DMS 273 treated with DMSO at 0.1 percent for 48 hours (cell line): ENCODE measurements around the gene TRPM6.
"Not testable (repeated sequence)": the region's sequence is repeated elsewhere in the genome, so short reads cannot be mapped to it uniquely, and the experiment has no call there.

ENCODE experiments used
- DNase-seq: peaks from one replicate; lab custom pipeline; 2025; lab: John Stamatoyannopoulos, UW

TRPM6 gene

GRCh38 chr9:74887041-74887980 lies at the start of gene TRPM6:
TRPM6 (minus strand) TSS chr9:74887921; CDS start chr9:74887856, 65 bp downstream.
- DNase-seq = peak; percentile 57

DNA sequence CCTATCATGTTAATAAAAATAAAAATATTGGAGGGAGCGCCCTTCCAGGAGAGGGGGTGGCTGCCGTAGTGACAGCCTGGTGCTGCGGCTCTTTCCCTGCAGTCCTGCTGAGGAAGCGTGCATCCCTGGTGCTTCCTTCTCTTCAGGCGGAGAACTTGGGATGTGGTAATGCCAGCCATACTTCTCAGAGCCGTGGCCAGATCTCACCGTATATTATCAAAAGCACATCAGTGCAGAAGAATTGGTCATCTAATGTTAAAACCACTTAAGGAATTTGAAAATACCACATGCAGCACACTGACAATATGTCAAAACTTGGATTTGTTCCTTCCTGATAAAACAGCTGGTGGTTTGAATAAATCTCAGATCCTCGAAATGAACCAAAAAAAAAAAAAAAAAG lies 47.3 kb upstream of the TRPM6 start:
- DNase-seq = no peak

- no peak for DNase-seq
Measured at GRCh38 chr9:74921737-74922136, 34.0 kb upstream of the TRPM6 start.

DNA sequence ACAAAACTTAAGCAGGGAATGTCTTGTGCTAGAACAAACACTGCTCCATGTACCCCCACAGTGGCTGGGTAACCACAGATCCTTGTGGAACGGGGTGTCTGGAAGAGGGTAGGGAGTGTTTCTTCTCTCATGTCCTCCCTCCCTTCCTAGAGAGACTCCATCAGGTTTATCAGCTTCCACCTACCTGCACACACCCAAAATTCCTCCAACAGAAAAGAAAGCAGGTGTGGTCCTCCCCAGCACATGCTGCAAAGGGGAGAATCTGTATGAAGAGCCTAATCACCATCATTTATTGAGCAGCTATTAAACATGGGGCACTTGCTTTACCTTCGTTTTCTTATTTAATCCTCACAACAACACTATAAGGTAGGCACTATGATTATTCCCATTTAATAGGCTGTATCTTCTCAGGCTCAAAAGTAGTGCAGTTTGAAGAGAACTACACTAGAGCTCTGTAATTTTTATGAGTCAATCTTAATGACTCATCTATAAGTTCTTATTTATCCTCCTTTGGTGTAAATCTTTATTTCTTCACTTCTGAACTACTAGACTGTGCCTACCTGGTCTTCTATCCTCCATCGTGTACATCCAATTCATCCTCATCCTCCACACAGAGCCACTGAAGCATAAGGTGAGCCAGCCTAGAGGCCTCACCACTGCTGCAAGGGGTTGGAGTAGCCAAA lies 33.4 kb upstream of the TRPM6 start:
- no peak for DNase-seq

- no peak for DNase-seq
Measured at GRCh38 chr9:74910036-74910435, 22.3 kb upstream of the TRPM6 start.

DNA sequence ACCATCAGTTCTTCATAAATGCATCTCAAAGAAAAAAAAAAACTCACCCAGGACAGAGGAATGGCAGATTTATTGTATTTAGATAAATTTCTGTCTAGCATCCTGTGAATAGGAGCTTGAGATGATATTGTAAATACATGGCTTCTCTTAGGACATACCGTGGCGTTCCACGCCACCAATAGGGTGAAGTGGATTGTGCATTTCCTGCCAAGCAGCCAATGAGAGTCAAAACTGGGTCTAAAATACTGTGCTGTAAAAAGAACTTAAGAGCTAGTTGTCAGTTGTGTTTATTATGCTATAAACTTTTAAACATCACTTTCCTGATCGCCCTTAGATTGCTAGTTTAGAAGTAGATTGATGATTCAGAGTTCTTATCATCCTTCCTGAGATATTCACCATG lies 20.9 kb upstream of the TRPM6 start:
- no peak for DNase-seq

DNA sequence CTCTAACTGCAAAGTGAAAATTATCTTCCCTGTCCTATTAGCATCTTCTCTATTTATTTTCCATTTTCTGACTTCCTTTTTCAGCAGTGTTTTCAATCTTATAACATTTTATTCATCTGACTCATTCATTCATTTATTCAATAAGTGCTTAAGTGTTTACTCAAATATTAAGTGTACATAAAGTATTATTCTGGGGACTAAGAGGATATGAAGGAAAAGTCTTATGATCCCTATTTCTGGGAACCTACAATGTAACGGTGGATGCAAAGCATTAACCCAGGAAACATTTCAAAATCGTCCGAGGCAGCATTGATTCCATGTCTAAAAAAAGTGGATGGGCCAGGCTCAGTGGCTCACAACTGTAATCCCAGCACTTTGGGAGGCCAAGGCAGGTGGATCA lies 19.4 kb upstream of the TRPM6 start:
- DNase-seq = no peak

GRCh38 chr9:74901001-74901400 lies 13.3 kb upstream of the TRPM6 start:
- DNase-seq = no peak

DNA sequence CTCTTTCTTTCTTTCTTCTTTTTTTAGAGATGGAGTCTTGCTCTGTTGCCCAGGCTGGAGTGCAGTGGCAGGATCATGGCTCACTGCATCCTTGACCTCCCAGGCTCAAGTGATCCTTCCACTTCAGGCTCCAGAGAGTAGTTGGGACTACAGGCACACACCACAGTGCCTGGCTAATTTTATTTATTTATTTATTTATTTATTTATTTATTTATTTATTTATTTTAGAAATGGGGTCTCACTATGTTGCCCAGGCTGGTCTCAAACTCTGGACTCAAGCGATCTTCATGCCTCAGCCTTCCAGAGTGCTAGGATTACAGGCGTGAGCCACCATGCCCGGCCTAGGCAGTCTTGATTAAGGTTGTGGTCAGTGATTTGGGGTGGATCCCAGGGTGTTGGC lies 728 bp upstream of the TRPM6 start:
- not testable (repeated sequence) for DNase-seq

GRCh38 chr9:74887981-74888370 lies 255 bp upstream of the TRPM6 start:
- no peak for DNase-seq

DNA sequence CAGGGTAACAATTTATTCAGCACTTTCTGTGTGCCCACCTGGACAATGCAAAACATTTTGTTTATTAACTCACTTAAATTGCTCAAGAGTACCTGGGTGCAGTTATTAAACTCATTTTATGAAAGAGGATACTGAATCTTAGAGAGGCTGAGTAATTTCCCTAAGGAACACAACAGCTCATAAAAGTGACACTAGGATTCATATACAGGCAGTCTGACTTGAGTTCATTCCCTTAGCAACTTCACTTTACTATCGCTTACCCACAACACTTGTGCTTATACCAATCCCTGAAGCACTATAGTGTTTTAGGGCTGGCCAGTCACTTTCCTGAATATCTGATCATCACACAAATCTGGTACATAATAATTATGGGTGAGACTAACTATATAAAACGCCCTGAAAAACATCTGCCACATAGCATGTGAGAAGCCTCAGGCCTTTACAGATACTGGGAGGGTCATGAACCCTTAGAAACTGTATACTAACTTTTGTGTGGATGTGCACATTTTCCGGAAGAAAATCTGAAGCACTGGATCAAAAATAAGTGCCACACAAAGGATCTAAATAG lies 11.3 kb downstream of the TRPM6 start:
- DNase-seq = no peak

- no peak for DNase-seq
Measured at GRCh38 chr9:74875656-74876055, 12.1 kb downstream of the TRPM6 start.

DNA sequence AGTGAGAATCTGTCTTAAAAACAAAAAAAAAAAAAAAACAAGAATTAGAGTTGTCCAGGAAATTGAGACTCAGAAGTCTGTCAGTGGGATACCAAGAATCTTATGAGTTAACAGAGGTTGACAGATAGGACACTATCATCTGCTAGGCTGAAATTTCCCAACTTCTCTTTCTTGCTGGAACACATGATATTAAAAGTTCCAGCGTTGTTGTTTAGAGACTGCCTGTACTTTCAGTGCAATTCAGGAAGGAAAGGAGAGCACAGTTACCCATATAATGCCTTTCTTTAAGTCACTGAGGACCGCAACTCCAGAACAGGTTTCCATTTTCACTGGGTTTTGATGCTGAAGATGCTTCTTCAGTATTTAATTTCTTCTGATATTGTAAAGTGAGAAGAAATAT lies 13.5 kb downstream of the TRPM6 start:
- DNase-seq = no peak

GRCh38 chr9:74872619-74873233 lies 15.0 kb downstream of the TRPM6 start:
- no peak for DNase-seq

DNA sequence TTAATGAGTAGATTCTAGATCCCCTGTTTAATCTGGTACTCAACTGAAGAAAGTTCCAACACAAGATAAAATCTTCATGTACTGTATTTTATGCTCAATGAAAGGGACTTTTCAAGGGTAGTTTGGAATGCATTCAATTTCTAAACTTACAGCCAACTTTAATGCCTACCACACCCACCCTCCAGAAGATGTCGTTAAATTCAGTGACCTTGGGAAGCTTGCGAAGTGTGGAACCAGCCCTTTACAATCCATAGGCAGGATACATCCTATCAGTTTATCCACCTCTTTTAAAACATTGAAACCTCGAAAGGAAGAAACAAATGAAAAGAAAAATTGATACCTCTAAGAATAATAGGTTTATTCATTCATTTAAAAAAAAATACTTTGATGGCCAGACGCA lies 20.2 kb downstream of the TRPM6 start:
- DNase-seq = no peak

- no peak for DNase-seq
Measured at GRCh38 chr9:74865177-74865576, 22.5 kb downstream of the TRPM6 start.

DNA sequence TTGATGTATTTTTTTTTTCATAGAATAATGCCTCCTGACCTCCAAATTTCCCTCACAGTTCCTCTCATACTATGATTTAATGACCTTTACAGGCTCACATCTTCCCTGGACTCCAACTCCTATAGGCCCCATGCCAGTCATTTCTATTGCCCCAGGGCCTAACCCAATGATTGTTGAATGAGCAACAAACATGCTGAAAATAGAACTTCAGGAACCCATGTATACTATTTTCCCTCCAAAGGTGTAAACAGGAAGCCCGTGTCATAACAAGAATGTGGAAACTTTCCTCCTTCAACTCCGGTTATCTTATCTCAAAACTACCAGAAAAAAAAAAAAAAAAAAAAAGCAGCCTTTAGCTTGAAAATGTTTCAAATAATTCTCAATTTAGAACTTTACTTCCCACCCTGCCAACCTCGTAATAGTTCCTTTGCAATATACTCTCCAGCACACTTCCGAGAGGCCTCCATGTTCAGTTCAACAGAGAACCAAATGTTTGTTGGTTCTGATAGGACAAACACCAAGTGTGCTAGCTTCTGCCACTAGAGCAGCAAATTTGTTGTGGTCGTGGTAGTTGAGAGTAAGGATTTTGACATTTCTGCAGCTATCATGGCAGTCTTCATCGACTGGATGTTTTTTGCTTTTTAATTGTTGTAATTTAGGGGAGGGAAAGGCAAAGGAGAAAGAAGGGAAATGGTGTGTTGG lies 25.8 kb downstream of the TRPM6 start:
- DNase-seq = no peak

- no peak for DNase-seq
Measured at GRCh38 chr9:74861071-74861470, 26.6 kb downstream of the TRPM6 start.

DNA sequence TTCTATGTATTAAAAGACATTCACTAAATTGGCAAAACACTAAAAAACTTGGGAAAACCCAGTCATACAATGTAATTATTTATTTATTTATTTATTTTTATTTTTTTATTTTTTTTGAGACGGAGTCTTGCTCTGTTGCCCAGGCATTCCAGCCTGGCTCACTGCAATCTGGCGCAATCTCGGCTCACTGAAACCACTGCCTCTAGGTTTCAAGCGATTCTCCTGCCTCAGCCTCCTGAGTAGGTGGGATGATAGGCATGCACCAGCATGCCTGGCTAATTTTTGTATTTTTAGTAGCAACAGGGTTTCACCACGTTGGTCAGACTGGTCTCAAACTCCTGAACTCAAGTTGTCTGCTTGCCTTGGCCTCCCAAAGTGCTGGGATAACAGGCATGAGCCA lies 27.5 kb downstream of the TRPM6 start:
- not testable (repeated sequence) for DNase-seq

DNA sequence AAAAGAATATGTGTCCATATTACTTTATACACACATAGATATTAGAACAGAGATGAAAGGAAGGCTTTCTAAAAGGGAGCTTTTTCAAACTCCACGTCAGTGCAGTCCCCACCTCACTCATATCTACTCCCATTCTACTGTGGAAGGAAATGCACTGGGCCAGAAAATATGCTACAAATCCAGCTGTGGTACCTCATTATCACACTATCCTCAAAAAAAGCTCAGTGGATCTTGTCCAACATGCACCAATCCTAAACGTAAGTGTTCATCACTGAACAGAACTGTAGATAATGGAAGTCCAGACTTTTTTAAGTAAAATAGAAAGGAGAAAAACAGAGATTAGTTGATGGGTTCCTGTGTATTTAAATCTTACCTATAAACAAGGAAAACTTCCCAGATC lies 27.9 kb downstream of the TRPM6 start:
- DNase-seq = no peak

DNA sequence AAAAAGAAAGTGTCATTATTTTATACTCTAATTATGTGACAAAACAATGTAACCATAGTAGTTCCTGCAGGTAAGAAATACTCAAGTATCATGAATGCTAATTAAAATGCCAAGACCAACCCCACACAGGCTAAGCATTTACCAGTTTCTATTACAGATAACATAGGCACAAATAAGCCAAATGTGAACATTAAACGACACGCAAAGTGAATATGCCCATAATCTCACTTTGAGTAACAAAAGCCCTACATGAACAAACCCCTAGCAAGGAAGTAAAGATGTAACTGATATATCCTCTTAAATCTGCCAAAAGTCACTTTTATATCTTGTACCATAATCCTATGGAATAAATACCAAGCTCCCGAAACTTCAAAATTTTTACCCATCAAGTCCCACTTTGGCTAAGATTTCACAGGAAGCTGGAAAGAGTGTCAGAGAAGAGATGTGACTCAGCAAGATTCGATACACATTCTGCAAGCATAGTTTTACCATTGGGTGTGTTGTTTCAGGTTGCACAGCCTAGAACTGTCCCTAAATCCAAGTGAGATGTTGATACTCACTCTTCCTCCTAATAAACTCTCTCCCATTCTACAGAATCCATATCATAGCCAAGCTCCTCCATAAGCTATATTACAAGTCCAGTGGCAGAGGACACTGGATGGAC lies 28.8 kb downstream of the TRPM6 start:
- no peak for DNase-seq
